ENCODE results near the gene LARGE1.
"Not testable (repeated sequence)": the region's sequence is repeated elsewhere in the genome, so short reads cannot be mapped to it uniquely, and the experiment has no call there.

Gene LARGE1

GRCh38 chr22:33461698-33462434 lies 458.4 kb downstream of the LARGE1 start:
- DNase-seq, result no peak

- not testable (repeated sequence) for DNase-seq
Observed at GRCh38 chr22:33461245-33461644, 459.0 kb downstream of the LARGE1 start.

DNA sequence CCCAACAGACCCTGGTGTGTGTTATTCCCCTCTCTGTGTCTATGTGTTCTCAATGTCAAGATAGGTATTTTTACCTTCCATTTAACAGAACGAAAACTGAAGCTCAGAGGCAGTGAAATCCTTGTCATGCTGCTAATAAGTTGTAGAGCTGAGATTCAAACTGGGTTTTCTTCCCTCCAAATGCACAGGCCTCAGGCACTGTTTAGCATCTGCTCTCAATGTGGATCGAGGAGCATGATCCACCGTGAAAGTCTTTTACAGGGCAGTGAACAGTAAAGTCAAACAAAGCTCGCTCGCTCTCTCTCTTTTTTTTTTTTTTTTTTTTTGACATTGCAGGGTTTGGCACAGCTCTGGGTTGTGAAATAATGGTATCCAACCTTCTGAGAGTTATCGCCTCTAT lies 461.1 kb downstream of the LARGE1 start:
- DNase-seq, result no peak

DNA sequence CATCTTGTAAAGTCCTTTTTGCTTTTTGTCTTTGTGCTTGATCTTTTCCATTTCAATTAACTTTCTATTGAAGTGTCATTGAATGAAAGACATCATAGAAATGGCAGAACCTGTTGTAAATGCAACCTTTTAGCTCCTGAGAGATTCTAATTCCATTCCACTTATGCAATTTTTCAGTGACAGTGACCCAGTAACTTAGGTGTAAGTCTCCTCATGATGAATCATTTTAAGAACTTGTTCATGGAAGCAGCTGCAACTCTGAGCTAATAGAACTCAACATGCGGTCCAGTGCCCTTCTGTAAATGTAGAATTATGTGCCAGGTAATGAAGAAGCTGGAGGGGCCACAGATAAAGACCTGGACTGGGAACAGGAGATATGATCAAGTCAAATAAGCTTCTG lies 463.8 kb downstream of the LARGE1 start:
- DNase-seq, result no peak

DNA sequence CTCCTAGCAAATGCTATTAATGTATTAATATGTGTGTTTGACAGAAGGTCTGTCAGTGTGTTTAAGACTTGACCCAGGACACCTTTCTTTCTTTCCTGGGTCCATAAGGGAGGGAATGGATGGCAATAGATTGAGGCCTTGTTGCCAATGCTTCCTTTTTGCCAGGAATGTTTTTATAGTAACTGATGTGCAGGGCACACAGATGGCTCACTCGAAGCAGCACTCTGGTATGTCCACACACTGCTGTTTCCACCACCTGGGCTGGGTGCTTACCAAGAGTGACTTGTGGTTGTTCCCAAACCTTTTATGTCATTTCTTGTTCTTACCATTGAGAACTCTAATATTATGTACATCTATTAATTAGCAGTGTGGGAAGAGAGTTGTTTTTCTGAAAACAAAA lies 465.2 kb downstream of the LARGE1 start:
- DNase-seq, result no peak

GRCh38 chr22:33451866-33452469 lies 468.3 kb downstream of the LARGE1 start:
- no peak for DNase-seq

DNA sequence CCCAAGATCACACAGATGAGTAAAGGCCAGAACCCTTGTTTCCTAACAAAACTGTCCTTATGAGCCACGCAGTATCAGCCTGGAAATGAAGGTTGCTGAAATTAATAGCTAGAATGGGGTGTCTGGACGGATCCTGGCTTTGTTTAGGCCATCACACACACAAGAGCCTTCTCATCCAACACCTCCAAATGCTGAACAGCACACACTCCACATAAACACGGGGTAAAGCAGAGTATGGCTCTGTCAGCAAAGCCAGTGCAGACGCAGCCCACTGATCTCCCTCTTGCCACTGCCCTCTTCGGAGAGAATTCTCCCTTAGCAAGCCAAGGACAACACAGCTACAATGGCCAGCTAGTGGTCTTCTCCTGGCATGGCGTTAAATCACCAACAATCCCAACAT lies 469.5 kb downstream of the LARGE1 start:
- DNase-seq, result no peak

DNA sequence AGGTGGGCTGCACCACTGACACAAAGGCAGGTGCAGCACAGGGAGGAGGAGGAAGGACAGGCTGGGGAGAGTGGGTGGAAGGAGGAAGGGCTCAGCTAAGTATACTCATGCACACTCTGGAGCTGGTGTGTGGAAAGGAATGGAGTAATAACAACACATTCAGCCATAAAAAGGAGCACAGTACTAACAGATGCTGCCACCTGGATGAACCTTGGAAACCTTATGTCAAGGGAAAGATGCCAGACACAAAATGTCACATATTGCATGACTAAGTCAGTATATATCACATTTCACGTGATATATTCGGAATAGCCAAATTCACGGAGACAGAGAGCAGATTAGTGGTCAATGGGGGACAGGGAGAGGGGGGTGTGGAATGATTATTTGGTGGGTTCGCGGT lies 472.5 kb downstream of the LARGE1 start:
- no peak for DNase-seq

- DNase-seq, result no peak
Observed at GRCh38 chr22:33443683-33444082, 476.6 kb downstream of the LARGE1 start.

DNA sequence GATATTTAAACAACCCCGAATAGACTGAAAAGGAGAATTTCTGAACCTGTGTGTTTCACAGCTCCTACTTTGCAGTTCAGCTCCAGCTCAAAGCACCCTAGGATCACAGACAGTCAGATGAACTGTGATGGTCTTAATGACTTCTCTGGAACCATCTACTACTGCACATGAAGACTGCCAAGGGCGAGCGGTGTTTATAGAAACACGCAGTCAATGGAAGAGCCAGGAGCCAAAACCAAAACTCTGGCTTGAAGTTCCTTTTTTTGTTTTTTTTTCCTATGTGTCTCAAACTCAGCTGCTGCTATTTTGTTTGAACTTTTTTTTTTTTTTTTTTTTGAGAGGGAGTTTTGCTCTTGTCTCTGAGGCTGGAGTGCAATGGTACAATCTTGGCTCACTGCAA lies 479.5 kb downstream of the LARGE1 start:
- DNase-seq, result peak; percentile 18

DNA sequence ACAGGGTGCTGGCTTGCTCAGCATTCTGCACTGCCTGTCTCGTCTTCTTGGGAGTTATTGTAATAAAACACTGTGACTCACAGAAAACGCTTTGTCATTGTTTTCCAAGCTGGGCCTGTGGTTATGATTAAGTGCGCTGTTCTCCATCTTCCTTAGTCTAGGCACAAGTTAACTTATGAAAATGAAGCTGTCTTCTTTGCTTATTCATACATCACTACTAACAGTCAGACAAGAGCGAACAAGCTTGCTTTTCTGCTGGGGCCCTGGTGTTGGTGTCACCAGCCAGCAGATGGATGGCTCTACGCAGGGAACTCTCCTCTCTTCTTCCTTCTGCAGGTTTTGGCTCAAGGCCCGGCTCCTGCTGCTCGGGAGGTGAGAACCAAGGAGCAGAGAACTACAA lies 482.0 kb downstream of the LARGE1 start:
- DNase-seq, result peak; percentile 90

- no peak for DNase-seq
Observed at GRCh38 chr22:33431300-33431699, 489.0 kb downstream of the LARGE1 start.

DNA sequence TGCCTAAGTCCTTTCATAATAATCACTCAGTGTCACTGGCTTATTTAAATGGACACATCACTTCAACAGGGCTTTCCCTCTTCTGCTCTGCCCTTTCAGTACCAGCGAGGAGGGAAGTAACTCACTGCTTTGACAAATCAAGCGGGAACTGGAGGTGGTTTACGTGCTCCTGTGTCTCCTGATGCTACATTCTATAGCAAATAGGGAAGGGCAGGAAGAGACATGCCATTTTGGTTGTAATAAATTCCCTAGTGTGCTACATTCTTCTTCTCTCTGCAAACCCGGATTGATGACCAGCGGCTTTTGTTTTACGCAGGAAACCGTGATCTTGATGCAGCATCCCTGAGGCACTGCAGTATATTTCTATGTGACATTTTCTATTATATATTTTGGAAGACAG lies 491.0 kb downstream of the LARGE1 start:
- DNase-seq, result no peak

- DNase-seq, result no peak
Observed at GRCh38 chr22:33427461-33427860, 492.8 kb downstream of the LARGE1 start.

GRCh38 chr22:33426451-33426850 lies 493.8 kb downstream of the LARGE1 start:
- peak; percentile 42 for DNase-seq

GRCh38 chr22:33421859-33422258 lies 498.4 kb downstream of the LARGE1 start:
- DNase-seq, result no peak

DNA sequence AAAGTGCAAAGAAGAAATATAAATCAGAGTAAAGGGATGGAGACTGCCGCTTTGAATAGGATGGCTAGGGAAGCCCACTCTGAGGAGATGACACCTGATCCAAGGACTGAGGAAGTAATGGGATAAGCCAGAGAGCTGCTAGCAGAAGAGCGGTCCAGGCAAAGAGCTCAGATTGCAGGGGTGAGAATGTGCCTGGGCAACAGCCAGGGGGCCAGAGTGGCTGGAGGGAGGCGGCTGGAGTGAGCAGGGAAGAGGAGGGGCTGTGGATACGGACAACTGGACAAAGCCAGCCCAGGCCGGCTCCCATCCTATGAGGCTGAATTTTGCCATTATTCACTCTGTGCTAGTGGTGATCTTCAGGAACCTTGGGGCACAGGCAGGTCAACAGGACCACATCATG lies 501.8 kb downstream of the LARGE1 start:
- DNase-seq, result no peak

DNA sequence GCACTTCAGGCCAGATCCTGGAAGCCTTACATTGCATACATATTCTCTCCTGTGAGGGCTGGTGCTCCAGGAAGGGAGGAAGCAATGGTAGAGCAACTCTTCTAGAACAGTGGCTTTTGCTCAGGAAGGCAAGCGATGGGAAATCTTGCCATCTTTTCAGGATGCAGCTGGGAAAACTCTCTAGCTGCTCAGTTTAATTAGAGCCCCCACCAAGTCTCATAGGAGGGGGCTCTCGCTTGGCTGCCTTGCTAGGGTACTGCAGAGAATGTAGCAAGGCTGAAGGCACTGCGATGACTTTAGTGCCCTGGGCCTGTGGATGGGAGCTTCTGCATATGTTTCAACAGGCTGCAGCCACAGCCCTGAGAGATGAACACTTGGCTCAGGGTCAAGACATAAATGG lies 504.9 kb downstream of the LARGE1 start:
- no peak for DNase-seq

- no peak for DNase-seq
Observed at GRCh38 chr22:33409079-33409478, 511.2 kb downstream of the LARGE1 start.

DNA sequence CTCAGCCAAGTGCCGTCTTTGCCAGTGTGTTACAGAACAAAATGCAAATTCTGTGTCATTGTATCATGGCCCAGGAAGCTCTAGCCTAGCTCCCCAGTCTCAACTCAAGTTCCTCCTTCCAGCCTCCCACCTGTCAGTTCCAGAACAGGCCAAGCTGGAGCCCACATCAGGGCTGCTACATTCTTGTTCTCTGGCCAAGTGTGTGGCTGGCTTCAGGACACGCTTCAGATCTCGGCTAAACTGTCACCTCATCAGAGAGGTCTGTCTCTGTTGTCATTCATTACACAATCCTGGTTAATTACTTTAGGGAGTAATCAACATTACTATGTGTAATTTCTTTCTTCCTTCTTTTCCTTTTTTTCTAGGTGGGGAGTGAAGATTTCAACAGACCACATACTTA lies 515.1 kb downstream of the LARGE1 start:
- no peak for DNase-seq

DNA sequence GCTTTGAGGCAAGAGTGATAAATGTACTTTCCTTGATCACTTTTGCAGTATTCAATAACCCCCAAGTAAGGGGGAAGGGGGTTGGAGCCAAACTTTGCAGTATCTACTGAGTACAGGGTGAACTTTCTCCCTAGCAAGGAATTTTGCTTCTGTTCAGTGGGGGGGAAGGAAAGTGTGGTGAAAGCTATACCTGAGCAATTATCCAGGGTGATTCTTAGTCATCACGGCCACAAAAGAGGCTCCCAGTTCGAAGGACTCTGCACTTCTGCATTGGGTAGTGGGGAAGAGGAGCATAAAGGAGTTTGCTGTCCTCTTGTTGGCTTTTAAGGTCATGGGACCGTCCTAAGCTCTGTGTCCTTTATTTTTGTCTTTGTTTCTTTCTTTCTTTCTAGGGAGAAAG lies 515.6 kb downstream of the LARGE1 start:
- no peak for DNase-seq

DNA sequence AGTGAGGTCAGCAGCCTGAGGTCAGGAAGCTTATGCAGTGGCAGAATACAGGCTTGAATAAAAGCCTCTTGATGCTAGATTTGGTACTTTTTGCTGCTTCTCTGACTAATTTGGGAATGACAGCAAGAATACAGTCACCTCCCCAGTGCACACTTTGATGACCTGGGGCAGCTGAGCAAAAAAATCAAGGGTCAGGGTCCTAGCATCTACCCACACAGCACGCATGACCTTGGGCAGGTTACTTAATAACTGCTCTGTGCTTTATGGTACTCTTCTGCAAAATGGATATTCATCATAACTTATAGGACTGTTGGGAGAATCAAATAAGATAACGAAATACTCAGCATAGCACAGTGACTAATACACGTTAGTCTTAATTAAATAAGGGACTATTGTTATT lies 518.0 kb downstream of the LARGE1 start:
- no peak for DNase-seq

- peak; percentile 46 for DNase-seq
Observed at GRCh38 chr22:33401291-33401690, 519.0 kb downstream of the LARGE1 start.

DNA sequence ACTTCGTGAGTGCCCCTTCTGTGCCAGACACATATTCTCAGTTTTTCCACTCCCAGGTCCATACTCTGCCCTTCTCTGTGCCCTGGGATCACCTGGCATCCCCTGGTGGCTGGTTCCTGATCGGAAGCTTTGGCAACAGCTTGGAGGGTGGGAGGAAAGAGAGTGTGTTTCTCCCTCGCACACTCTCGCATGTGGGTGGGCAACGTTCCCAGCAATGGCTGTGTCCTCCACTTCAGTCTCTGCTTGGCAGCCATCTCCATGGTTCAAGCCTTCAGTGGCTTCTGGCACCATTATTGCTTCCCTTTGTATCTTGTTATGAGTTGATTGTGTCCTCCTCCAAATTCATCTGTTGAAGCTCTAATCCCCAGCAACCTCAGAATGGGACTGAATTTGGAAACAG lies 519.4 kb downstream of the LARGE1 start:
- DNase-seq, result no peak

All from fibroblast of upper back skin (primary cell).